Measurements from ENCODE around the gene RPS21. TPM values are rescaled to one million over a fixed set of nuclear protein-coding genes. Genes with fewer than 3 reads are reported as not detected.
A peak's percentile ranks its signal among the peaks of the same experiment; 100 is the strongest.

RPS21 gene
- total and polyA plus RNA-seq, 9 of the 15 experiments (the other 6 are each of a cell fraction or from before 2014, with no cell fraction given), result 1,380 to 5,647 (median 3,091) TPM

- TF ChIP-seq ETV6 (IDR thresholded peaks at IDR 0.05; ENCODE audit: borderline replicate concordance in 1 of 2, low read depth in 2 of 2, low read length in 1 of 2), result no peak
- TF ChIP-seq ETV6 (CRISPR knock-in tag; IDR thresholded peaks at IDR 0.05; ENCODE audit: borderline replicate concordance), result no peak
- no peak for TF ChIP-seq SNIP1 (IDR thresholded peaks at IDR 0.05; ENCODE audit: low read depth)
- no peak for TF ChIP-seq ZNF146 (CRISPR knock-in tag; IDR thresholded peaks at IDR 0.05; ENCODE audit: unreplicated experiment)
- TF ChIP-seq USF2 (CRISPR knock-in tag; IDR thresholded peaks at IDR 0.05), result no peak
- TF ChIP-seq, protein P1, sequence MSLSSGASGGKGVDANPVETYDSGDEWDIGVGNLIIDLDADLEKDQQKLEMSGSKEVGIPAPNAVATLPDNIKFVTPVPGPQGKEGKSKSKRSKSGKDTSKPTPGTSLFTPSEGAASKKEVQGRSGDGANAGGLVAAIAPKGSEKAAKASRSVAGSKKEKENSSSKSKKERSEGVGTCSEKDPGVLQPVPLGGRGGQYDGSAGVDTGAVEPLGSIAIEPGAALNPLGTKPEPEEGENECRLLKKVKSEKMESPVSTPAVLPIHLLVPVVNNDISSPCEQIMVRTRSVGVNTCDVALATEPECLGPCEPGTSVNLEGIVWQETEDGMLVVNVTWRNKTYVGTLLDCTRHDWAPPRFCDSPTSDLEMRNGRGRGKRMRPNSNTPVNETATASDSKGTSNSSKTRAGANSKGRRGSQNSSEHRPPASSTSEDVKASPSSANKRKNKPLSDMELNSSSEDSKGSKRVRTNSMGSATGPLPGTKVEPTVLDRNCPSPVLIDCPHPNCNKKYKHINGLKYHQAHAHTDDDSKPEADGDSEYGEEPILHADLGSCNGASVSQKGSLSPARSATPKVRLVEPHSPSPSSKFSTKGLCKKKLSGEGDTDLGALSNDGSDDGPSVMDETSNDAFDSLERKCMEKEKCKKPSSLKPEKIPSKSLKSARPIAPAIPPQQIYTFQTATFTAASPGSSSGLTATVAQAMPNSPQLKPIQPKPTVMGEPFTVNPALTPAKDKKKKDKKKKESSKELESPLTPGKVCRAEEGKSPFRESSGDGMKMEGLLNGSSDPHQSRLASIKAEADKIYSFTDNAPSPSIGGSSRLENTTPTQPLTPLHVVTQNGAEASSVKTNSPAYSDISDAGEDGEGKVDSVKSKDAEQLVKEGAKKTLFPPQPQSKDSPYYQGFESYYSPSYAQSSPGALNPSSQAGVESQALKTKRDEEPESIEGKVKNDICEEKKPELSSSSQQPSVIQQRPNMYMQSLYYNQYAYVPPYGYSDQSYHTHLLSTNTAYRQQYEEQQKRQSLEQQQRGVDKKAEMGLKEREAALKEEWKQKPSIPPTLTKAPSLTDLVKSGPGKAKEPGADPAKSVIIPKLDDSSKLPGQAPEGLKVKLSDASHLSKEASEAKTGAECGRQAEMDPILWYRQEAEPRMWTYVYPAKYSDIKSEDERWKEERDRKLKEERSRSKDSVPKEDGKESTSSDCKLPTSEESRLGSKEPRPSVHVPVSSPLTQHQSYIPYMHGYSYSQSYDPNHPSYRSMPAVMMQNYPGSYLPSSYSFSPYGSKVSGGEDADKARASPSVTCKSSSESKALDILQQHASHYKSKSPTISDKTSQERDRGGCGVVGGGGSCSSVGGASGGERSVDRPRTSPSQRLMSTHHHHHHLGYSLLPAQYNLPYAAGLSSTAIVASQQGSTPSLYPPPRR (CRISPR knock-in tag; IDR thresholded peaks at IDR 0.05; ENCODE audit: borderline replicate concordance), result no peak
- TF ChIP-seq PTRF (tag; IDR thresholded peaks at IDR 0.05), result no peak
- no peak for TF ChIP-seq ZNF324 (CRISPR knock-in tag; IDR thresholded peaks at IDR 0.05)
- no peak for TF ChIP-seq HSF4 (CRISPR knock-in tag; IDR thresholded peaks at IDR 0.05; ENCODE audit: borderline replicate concordance)
- no peak for TF ChIP-seq SREBF1 (IDR thresholded peaks at IDR 0.05; ENCODE audit: borderline replicate concordance, low read depth, low read length)
- TF ChIP-seq, protein P2, sequence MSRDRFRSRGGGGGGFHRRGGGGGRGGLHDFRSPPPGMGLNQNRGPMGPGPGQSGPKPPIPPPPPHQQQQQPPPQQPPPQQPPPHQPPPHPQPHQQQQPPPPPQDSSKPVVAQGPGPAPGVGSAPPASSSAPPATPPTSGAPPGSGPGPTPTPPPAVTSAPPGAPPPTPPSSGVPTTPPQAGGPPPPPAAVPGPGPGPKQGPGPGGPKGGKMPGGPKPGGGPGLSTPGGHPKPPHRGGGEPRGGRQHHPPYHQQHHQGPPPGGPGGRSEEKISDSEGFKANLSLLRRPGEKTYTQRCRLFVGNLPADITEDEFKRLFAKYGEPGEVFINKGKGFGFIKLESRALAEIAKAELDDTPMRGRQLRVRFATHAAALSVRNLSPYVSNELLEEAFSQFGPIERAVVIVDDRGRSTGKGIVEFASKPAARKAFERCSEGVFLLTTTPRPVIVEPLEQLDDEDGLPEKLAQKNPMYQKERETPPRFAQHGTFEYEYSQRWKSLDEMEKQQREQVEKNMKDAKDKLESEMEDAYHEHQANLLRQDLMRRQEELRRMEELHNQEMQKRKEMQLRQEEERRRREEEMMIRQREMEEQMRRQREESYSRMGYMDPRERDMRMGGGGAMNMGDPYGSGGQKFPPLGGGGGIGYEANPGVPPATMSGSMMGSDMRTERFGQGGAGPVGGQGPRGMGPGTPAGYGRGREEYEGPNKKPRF (IDR thresholded peaks at IDR 0.05; ENCODE audit: low read depth, low read length), result no peak
- TF ChIP-seq CHD1 (IDR thresholded peaks at IDR 0.05; ENCODE audit: low read length), result no peak
- TF ChIP-seq POLR2G (IDR thresholded peaks at IDR 0.05; ENCODE audit: low read depth, low read length), result peak; percentile 23; the same call in 1 of the 2 replicates
- no peak for TF ChIP-seq NR1H2 (CRISPR knock-in tag; IDR thresholded peaks at IDR 0.05)
- TF ChIP-seq ZNF639 (CRISPR knock-in tag; conservative IDR thresholded peaks at IDR 0.05 in 1 of 2, IDR thresholded peaks at IDR 0.05 in 1 of 2), result no peak
These were observed 35.2 kb upstream of the RPS21 start (continued) for GRCh38 chr20:62351469-62352401.
